Measurements from ENCODE around the gene POU4F2.

- TF ChIP-seq CTCF (IDR thresholded peaks at IDR 0.05), result no peak
- TF ChIP-seq POLR2A (IDR thresholded peaks at IDR 0.05), result no peak
Observed at GRCh38 chr4:146645921-146646320, 7.2 kb downstream of the POU4F2 start.

Data from prostate gland (tissue), 2 donors.